OCI-LY7 (cell line): ENCODE measurements around the gene ABCF1. TPM values are rescaled to one million over a fixed set of nuclear protein-coding genes. Genes with fewer than 3 reads are reported as not detected.
A peak's percentile ranks its signal among the peaks of the same experiment; 100 is the strongest.

Source experiments
- BruUV-seq: library from RNA; stranded (reverse); fragments of 400-500 nt; replicated peaks from 2 replicates; lab custom pipeline; 2021; lab: Mats Ljungman, UMichigan
- CTCF ChIA-PET: fragments of 300-600 bp; sonication (Branson Sonifier 250); formaldehyde crosslinking; loops from one replicate; lab custom pipeline; 2022; ENCODE audit warnings: antibody characterized with exemption; ENCODE audit not compliant: unreplicated experiment; lab: Charles Lee
- POLR2A ChIA-PET: fragments of 300-600 bp; sonication (Branson Sonifier 250); formaldehyde crosslinking; loops from one replicate; lab custom pipeline; 2022; ENCODE audit warnings: antibody characterized with exemption; lab: Charles Lee
- DNase-seq: peaks from one replicate; pipeline ENCODE4 v3.0.0-alpha.2; 2015; ENCODE audit warnings: low spot score
- H2AFZ ChIP-seq: fragments of 200-600 bp; sonication (generic), shearing (Covaris generic); 2 replicates; pipeline ENCODE4 v1.6.1; 2014; ENCODE audit warnings: mild to moderate bottlenecking, antibody characterized with exemption, low read length, moderate library complexity
- H3K27ac ChIP-seq: fragments of 200-600 bp; sonication (generic); 2 replicates; pipeline ENCODE4 v1.5.1; 2014; ENCODE audit warnings: mixed run types, low read depth, mild to moderate bottlenecking, moderate library complexity, low read length, inconsistent platforms; ENCODE audit not compliant: poor library complexity, severe bottlenecking
- H3K36me3 ChIP-seq: fragments of 200-600 bp; sonication (generic); 2 replicates; pipeline ENCODE4 v1.6.1; 2014; ENCODE audit warnings: mild to moderate bottlenecking, antibody characterized with exemption, low read length, moderate library complexity, mixed read lengths; ENCODE audit not compliant: insufficient read depth
- H3K4me1 ChIP-seq: fragments of 200-600 bp; sonication (generic); 2 replicates; pipeline ENCODE4 v1.5.1; 2014; ENCODE audit warnings: mild to moderate bottlenecking, low read length; ENCODE audit not compliant: insufficient read depth, poor library complexity, severe bottlenecking
- H3K4me2 ChIP-seq: fragments of 200-600 bp; sonication (generic); 2 replicates; pipeline ENCODE4 v1.6.1; 2014; ENCODE audit warnings: mild to moderate bottlenecking, low read length
- H3K4me3 ChIP-seq: fragments of 200-600 bp; sonication (generic); 2 replicates; pipeline ENCODE4 v1.5.1; 2014; ENCODE audit warnings: mild to moderate bottlenecking, low read depth, low read length; ENCODE audit not compliant: poor library complexity, severe bottlenecking
- H3K79me2 ChIP-seq: fragments of 200-600 bp; sonication (generic); 2 replicates; pipeline ENCODE4 v1.6.1; 2016; ENCODE audit warnings: low read depth, mild to moderate bottlenecking, low read length, moderate library complexity, mixed read lengths; ENCODE audit not compliant: insufficient read depth
- H3K9me2 ChIP-seq: fragments of 200-600 bp; sonication (generic); 2 replicates; pipeline ENCODE4 v1.6.1; 2016; ENCODE audit warnings: mild to moderate bottlenecking, low read length, mixed read lengths; ENCODE audit not compliant: insufficient read depth
- H3K9me3 ChIP-seq: fragments of 200-600 bp; sonication (generic); 2 replicates; pipeline ENCODE4 v1.6.1; 2014; ENCODE audit warnings: mild to moderate bottlenecking, mixed run types, low read length, mixed read lengths
- H4K20me1 ChIP-seq: fragments of 200-600 bp; sonication (generic); 2 replicates; pipeline ENCODE4 v1.6.1; 2014; ENCODE audit warnings: mild to moderate bottlenecking, antibody characterized with exemption, low read length, moderate library complexity, mixed read lengths; ENCODE audit not compliant: insufficient read depth
- CTCF ChIP-seq: fragments of 200-600 bp; sonication (generic); conservative IDR thresholded peaks from 2 replicates; pipeline ENCODE4 v1.5.1; 2014; ENCODE audit warnings: mild to moderate bottlenecking, antibody characterized with exemption, low read length, moderate library complexity, mixed read lengths
- EZH2phosphoT487 ChIP-seq: fragments of 200-600 bp; sonication (generic); IDR thresholded peaks from 2 replicates; pipeline ENCODE4 v1.6.1; 2018; ENCODE audit warnings: low read depth, borderline replicate concordance, mild to moderate bottlenecking, mixed run types, antibody characterized with exemption, low read length, moderate library complexity, mixed read lengths
- intact Hi-C: fragments of 100-400 bp; cut with micrococcal nuclease; formaldehyde crosslinking; loops from one replicate; pipeline ENCODE4 v1.10.0; 2022; ENCODE audit not compliant: unreplicated experiment
- total RNA-seq, 2 experiments: library from RNA; depleted of rRNA in 1 of 2; stranded (reverse); fragments of >200 nt in 1 of 2; shearing (Covaris generic) in 1 of 2; gene quantifications; 2 replicates each; pipeline ENCODE4 v1.2.3, GENCODE V29; 2014 to 2022

ABCF1 gene
- total RNA-seq, 2 experiments from 2014 or later: 53.0 to 86.7 TPM

- H3K27ac ChIP-seq: no peak overlapping the region
- BruUV-seq: no TSS peak
- intact Hi-C loops: no loop called here
Observed at GRCh38 chr6:30601815-30602641, 30.8 kb downstream of the ABCF1 start.

GRCh38 chr6:30603961-30604360 is 32.7 kb downstream of the ABCF1 start:
- Histone ChIP-seq H3K27ac (no peak overlapping the region), H3K4me1 (no peaks in the 10 kb centered on the region), H3K4me2 (no peak overlapping the region), H3K9me2 (no peaks in the 10 kb centered on the region), H3K4me3 (no peak overlapping the region), H3K79me2 (peaks cover 5% of the 10 kb centered on the region; the same call in 1 of the 2 replicates), H2AFZ (no peak overlapping the region), H3K9me3 (no peaks in the 10 kb centered on the region), H4K20me1 (0 out of 2 replicates have a peak, but pooled peaks cover 6% of the 10 kb centered on the region), H3K36me3 (peaks cover 100% of the 10 kb centered on the region)
- ChIA-PET CTCF (no interaction called here), POLR2A (interaction anchor here (1.6 kb wide), 1 partner anchor 10 kb away, joined by 5 read pairs; no protein-coding TSS in a partner anchor)
- TF ChIP-seq EZH2phosphoT487: no peak
- no peak for TF ChIP-seq CTCF
- DNase-seq: no peak
- BruUV-seq: TSS peak; percentile 31
- intact Hi-C loops: no loop called here

More at GRCh38 chr6:30601815-30602641, 30.8 kb downstream of the ABCF1 start:
- no peaks in the 10 kb centered on the region for H3K9me2 ChIP-seq
- 0 out of 2 replicates have a peak, but pooled peaks cover 6% of the 10 kb centered on the region for H4K20me1 ChIP-seq
- no peak for DNase-seq
- ChIA-PET POLR2A (interaction anchor here (0.6 to 6.3 kb wide), 2 partner anchors 11 to 27 kb away, joined by 3 to 38 read pairs; no protein-coding TSS in a partner anchor), CTCF (no interaction called here)
- TF ChIP-seq EZH2phosphoT487 (no peak), CTCF (no peak)
- H3K4me3 ChIP-seq: no peak overlapping the region
- H3K79me2 ChIP-seq: peaks cover 5% of the 10 kb centered on the region; the same call in 1 of the 2 replicates
- H3K9me3 ChIP-seq: no peaks in the 10 kb centered on the region
- no peak overlapping the region for H3K4me2 ChIP-seq
- H3K4me1 ChIP-seq: no peaks in the 10 kb centered on the region
- H2AFZ ChIP-seq: no peak overlapping the region
- peaks cover 92% of the 10 kb centered on the region for H3K36me3 ChIP-seq
